GM23338 (cell line): ENCODE measurements around the gene PRRG3.

Source experiments
- EZH2 ChIP-seq: fragments of 200-600 bp; sonication (generic); IDR thresholded peaks from one replicate; pipeline ENCODE4 v1.8.0; 2017; ENCODE audit warnings: antibody characterized with exemption, mild to moderate bottlenecking, low read depth; ENCODE audit not compliant: unreplicated experiment
- EZH2phosphoT487 ChIP-seq: fragments of 200-600 bp; sonication (generic); IDR thresholded peaks from one replicate; pipeline ENCODE4 v1.8.1; 2018; ENCODE audit warnings: antibody characterized with exemption; ENCODE audit not compliant: unreplicated experiment
- POLR2AphosphoS5 ChIP-seq: IDR thresholded peaks from 2 replicates; pipeline ENCODE4 v1.6.1; 2016; ENCODE audit warnings: antibody characterized with exemption, low read depth
- TF ChIP-seq, protein P1 (sequence below), 2 experiments: fragments of 200-600 bp in 1 of 2; sonication (generic) in 1 of 2; conservative IDR thresholded peaks; 2 replicates each; pipeline versions ENCODE4 v1.5.1 to v1.6.1; 2016 to 2017; ENCODE audit warnings: antibody characterized with exemption in 2 of 2, low read depth in 2 of 2, mild to moderate bottlenecking in 2 of 2, moderate library complexity in 1 of 2

DNA sequence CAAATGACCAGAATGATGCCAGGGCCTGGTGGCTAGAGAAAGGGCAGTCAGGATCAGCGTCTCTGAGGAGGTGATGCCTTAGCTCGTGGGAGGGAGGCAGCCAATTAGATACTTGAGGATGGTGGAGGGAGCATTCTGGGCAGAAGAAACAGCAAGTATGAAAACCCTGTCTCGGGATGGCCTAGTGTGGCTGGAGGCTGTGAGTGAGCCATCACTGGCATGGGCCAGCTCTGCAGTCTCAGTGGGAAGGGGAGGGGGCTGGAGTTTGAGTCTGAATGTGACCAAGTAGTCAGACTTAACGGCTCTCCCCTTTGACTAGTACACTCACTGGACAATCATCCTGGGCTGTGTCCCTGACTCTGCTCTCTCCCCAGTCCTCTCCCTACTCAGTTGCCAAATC lies 46.3 kb downstream of the PRRG3 start:
- TF ChIP-seq EZH2 (no peak), POLR2AphosphoS5 (no peak), EZH2phosphoT487 (no peak)
- TF ChIP-seq, protein P1, sequence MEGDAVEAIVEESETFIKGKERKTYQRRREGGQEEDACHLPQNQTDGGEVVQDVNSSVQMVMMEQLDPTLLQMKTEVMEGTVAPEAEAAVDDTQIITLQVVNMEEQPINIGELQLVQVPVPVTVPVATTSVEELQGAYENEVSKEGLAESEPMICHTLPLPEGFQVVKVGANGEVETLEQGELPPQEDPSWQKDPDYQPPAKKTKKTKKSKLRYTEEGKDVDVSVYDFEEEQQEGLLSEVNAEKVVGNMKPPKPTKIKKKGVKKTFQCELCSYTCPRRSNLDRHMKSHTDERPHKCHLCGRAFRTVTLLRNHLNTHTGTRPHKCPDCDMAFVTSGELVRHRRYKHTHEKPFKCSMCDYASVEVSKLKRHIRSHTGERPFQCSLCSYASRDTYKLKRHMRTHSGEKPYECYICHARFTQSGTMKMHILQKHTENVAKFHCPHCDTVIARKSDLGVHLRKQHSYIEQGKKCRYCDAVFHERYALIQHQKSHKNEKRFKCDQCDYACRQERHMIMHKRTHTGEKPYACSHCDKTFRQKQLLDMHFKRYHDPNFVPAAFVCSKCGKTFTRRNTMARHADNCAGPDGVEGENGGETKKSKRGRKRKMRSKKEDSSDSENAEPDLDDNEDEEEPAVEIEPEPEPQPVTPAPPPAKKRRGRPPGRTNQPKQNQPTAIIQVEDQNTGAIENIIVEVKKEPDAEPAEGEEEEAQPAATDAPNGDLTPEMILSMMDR (conservative IDR thresholded peaks at IDR 0.05; ENCODE audit: low read depth in 2 of 2) = no peak
